Hematopoietic multipotent progenitor cell treated with erythropoietin and hydrocortisone succinate and interleukin-3 and kit ligand, for 17 days (in vitro differentiated cells): ENCODE data around the gene HORMAD1.
"Not testable (repeated sequence)": the region's sequence is repeated elsewhere in the genome, so short reads cannot be mapped to it uniquely, and the experiment has no call there.

Experiments
- DNase-seq: peaks from one replicate; pipeline ENCODE4 v3.0.0-alpha.2; 2015; ENCODE audit warnings: low spot score

HORMAD1 gene

DNA sequence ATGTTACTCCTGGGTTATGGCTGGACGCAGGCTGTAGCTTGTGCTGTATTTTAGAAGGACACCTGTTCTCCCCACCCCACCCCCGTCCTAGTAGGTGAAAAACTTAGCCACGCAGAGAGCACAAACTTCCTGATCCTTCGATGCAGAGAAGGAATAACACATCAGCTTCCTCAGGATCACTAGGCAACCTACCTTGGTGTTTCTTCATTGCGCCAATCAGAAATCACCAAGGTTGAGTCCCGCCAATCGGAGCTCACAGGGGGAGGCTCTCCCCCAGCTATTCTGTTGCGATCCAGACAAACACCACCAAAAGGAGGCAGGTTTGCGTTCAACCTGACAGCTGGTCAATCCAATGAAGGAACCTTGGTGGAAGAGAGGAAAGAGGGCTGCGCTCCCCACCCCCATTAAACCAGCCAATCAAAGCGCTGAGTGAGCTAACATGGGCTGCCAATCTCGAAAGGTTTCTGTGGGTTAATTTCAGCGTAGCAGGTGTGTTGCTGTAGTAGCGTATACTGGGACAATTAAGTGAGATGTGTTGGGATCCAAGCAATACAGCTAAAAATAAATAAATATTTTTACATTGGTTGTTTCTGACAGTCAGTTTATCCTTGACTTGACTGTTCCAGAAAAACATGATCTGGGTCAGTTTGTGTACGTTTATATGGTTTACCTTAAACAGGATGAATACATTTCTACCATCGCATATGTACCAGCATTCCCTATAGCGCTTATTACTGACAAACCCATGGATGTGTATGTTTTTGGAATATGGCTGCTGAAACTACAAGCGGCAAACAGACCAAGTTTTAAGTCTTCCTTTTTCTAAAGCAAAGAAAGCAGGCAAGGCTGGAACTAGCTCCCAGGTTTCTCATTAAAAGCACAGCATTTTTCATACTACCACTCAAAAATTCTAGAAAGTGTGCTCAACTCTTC, 23.4 kb downstream of the HORMAD1 start, which contains the start of gene GOLPH3L:
Gene GOLPH3L (minus strand): TSS at position 160 of the 933 bp plus-strand sequence. CDS start 2,316 bp downstream, outside the sequence.
- DNase-seq, result peak; percentile 93

- no peak for DNase-seq
Measured at GRCh38 chr1:150696590-150696989, 24.1 kb downstream of the HORMAD1 start.

DNA sequence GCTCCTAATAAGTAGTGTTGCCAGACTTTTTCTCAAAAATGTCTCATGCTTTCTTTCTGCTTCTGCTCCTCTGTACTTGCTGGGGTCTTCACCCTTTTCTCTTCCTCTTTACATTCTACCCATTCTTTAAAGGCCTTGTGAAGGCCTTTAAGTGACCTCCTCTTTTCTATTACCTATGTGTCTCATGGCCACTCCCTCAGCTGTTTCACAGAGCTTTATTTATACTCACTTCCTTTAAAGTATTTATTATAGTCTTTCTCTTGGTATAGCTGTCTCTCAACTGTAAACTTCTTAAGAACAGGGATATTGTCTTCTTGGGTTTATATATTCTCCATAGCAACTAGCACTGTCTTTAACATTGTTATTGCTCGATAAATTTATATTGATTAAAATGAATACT, 24.5 kb downstream of the HORMAD1 start:
- peak; percentile 13 for DNase-seq

DNA sequence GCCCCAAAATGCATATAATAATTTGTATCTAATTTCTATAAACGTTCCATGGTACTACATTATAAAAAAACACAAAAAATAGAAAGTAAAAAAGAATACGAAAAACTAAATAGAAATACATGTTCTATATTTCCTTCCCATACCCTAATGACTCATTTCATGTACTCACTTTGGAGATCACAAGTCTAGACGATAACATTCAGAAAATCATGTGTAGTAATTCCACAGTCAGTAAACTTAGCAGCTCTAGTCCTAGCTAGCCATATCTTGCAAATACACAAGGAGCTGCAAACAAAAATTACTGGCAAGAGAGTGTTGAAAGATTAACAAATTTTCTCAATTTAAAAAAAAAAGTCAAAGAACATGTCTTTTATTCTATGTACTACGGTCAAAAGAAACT, 25.1 kb downstream of the HORMAD1 start:
- DNase-seq, result no peak

DNA sequence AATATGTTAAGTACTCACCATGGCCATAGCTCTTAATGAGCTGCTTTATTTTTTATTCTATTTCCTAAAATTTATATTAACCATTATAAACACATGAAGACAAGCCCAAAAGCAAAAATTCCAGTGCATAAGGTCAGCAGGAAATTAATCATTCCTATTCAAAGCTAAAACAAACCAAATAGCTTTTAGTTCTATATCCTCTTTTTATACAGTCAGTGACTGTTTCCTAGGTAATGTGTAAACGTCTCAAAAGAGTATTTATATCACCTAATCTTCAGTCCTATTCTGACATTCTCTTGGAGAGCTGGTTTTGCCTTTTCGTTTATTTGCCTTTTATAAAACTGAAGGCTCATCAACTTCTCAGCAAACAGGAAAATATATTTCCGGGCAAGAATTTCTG, 28.0 kb downstream of the HORMAD1 start:
- no peak for DNase-seq

- DNase-seq, result no peak
Measured at GRCh38 chr1:150688763-150689162, 31.9 kb downstream of the HORMAD1 start.

DNA sequence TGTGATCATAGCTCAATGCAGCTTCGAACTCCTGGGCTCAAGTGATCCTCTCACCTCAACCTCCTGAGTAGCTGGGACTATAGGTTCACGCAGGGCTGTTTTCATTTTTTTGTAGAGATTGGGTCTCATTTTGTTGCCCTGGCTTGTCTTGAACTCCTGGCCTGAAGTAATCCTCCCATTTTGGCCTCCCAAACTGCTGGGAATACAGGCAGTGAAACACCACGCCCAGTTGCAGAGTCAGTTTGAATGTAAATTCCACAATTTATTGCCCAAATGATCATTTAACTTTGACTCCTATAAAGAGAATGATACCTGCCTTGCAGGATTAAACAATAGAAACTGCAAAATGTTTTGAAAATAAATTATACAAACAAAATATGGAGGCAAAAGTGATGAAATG, 34.4 kb downstream of the HORMAD1 start:
- DNase-seq, result no peak

DNA sequence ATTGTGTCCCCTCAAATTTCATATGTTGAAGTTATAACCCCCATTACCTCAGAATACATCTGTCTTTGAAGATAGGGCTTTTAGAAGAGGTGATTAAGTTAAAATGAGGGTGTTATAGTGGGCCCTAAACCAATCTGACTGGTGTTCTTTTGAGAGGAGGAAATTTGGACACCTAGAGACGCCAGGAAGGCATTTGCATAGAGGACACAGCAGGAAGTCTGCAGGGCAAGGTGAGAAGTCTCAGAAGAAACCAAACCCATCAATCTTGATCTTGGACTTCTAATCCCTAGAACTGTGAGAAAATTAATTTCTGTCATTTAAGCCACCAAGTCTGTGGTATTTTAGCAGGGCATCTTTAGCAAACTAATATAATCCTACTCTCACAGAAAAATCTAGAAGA, 36.8 kb downstream of the HORMAD1 start:
- DNase-seq, result no peak

- no peak for DNase-seq
Measured at GRCh38 chr1:150678988-150679387, 41.7 kb downstream of the HORMAD1 start.

GRCh38 chr1:150674881-150675280, 45.8 kb downstream of the HORMAD1 start:
- DNase-seq, result no peak

- no peak for DNase-seq
Measured at GRCh38 chr1:150663321-150663720, 57.4 kb downstream of the HORMAD1 start.

DNA sequence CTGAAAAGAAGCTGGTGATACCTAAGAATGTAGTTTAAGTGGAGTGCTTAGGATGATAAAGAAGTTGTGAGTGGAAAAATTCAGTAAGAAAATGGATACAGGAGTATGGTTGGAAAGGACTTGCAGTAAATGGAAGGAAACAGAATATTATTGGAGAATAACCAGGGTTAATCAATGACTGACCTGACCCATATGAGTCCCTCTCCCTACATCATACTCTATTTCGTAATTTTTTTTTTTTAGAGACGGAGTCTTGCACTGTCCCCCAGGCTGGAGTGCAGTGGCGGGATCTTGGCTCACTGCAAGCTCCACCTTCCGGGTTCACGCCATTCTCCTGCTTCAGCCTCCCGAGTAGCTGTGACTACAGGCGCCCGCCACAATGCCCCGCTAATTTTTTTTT, 57.9 kb downstream of the HORMAD1 start:
- DNase-seq, result no peak

- no peak for DNase-seq
Measured at GRCh38 chr1:150661156-150661555, 59.5 kb downstream of the HORMAD1 start.

- no peak for DNase-seq
Measured at GRCh38 chr1:150660584-150660983, 60.1 kb downstream of the HORMAD1 start.

DNA sequence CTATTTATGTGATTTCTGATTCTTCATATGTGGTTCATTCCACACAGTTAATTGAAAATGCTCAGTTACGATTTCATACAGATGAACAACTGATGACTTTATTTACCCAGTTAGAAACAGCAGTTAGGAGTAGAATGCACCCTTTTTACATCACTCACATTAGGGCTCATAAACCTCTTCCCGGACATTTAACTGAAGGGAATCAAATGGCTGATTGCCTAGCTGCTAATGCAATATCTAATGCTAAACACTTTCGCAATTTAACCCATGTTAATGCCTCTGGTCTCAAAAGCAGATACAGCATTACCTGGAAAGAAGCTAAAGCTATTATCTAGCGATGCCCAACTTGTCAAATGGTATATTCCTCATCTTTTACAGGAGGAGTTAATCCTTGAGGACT, 63.6 kb downstream of the HORMAD1 start:
- not testable (repeated sequence) for DNase-seq

DNA sequence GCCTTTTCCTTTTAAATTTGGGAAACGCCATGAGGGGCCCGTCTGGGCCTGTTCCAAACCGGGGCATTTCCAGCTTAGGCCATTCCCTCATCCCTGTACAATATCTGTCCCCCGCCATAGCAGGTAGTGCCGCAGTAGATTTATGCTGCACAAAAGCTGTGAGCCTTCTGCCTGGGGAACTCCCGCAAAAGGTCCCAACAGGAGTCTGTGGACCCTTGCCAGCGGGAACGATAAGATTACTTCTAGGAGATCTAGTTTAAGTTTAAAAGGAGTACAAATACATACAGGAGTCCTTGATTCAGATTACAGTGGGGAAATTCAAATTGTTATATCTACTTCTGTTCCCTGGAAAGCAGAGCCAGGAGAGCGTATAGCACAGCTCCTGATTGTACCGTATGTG, 66.1 kb downstream of the HORMAD1 start:
- not testable (repeated sequence) for DNase-seq

- DNase-seq, result no peak
Measured at GRCh38 chr1:150650193-150650592, 70.5 kb downstream of the HORMAD1 start.

DNA sequence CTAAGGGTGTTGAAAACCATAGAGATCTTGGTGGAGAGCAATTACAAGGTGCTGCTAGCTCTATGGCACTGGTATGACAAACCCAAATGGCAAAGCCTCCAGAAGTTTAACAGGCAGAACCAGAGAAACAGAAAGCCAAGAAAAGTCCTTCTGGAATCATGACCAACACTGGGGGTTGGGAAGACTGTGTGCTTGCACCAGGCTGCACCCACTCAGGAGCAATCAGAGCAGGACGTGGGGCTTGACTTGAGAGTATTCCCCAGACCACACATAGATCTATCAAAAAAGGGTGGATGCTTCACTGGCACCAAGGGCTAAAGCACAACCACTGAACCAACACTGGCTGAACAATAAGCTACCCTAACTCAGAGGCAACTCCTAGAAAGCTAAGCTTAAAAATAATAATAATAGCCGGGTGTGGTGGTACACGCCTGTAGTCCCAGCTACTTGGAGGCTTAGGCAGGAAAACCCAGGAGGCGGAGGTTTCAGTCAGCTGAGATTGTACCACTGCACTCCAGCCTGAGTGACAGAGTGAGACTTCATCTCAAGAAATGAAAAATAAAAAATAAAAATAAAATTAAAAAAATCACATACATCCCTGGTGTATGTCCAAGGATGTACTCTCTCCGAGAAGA, 71.1 kb downstream of the HORMAD1 start:
- DNase-seq, result no peak
